GM18867 (cell line): Measurements from ENCODE around the gene STK25.

ENCODE experiments used
- ATAC-seq: cut with Tn5 transposase; IDR thresholded peaks from one replicate; pipeline ENCODE4 v1.9.1; 2021; ENCODE audit warnings: mild to moderate bottlenecking, moderate library complexity; ENCODE audit not compliant: unreplicated experiment

Gene STK25

GRCh38 chr2:241508240-241509154 is at the start of gene STK25:
STK25 (minus strand) TSS chr2:241508584; CDS start chr2:241508035, 549 bp downstream.
- ATAC-seq: peak; percentile 90

- no peak for ATAC-seq
Observed at GRCh38 chr2:241556746-241557145, 48.4 kb upstream of the STK25 start.

GRCh38 chr2:241555711-241556110 is 47.3 kb upstream of the STK25 start:
- ATAC-seq: no peak

GRCh38 chr2:241554610-241555322 is 46.4 kb upstream of the STK25 start:
- no peak for ATAC-seq

GRCh38 chr2:241553981-241554380 is 45.6 kb upstream of the STK25 start:
- no peak for ATAC-seq

GRCh38 chr2:241553512-241553830 is 45.1 kb upstream of the STK25 start:
- no peak for ATAC-seq

GRCh38 chr2:241551998-241552737 is 43.8 kb upstream of the STK25 start:
- no peak for ATAC-seq

GRCh38 chr2:241551599-241551997 is 43.2 kb upstream of the STK25 start:
- no peak for ATAC-seq

GRCh38 chr2:241550616-241551580 is 42.5 kb upstream of the STK25 start:
- no peak for ATAC-seq

GRCh38 chr2:241548451-241548835 is 40.1 kb upstream of the STK25 start:
- no peak for ATAC-seq

- no peak for ATAC-seq
Observed at GRCh38 chr2:241547781-241548450, 39.5 kb upstream of the STK25 start.

GRCh38 chr2:241546771-241547498 is 38.6 kb upstream of the STK25 start:
- ATAC-seq: no peak

- ATAC-seq: no peak
Observed at GRCh38 chr2:241545523-241546473, 37.4 kb upstream of the STK25 start.

GRCh38 chr2:241545106-241545505 is 36.7 kb upstream of the STK25 start:
- ATAC-seq: no peak

- ATAC-seq: no peak
Observed at GRCh38 chr2:241542278-241542605, 33.9 kb upstream of the STK25 start.

- no peak for ATAC-seq
Observed at GRCh38 chr2:241541564-241542277, 33.3 kb upstream of the STK25 start.

- ATAC-seq: no peak
Observed at GRCh38 chr2:241540771-241541561, 32.6 kb upstream of the STK25 start.
